Suppressor macrophage (primary cell): ENCODE measurements around the gene PPIE.
A peak's percentile ranks its signal among the peaks of the same experiment; 100 is the strongest.

Experiments used
- DNase-seq, 4 experiments: peaks; one replicate each; pipeline ENCODE4 v3.0.0-alpha.2; 2020 to 2022

PPIE gene

DNA sequence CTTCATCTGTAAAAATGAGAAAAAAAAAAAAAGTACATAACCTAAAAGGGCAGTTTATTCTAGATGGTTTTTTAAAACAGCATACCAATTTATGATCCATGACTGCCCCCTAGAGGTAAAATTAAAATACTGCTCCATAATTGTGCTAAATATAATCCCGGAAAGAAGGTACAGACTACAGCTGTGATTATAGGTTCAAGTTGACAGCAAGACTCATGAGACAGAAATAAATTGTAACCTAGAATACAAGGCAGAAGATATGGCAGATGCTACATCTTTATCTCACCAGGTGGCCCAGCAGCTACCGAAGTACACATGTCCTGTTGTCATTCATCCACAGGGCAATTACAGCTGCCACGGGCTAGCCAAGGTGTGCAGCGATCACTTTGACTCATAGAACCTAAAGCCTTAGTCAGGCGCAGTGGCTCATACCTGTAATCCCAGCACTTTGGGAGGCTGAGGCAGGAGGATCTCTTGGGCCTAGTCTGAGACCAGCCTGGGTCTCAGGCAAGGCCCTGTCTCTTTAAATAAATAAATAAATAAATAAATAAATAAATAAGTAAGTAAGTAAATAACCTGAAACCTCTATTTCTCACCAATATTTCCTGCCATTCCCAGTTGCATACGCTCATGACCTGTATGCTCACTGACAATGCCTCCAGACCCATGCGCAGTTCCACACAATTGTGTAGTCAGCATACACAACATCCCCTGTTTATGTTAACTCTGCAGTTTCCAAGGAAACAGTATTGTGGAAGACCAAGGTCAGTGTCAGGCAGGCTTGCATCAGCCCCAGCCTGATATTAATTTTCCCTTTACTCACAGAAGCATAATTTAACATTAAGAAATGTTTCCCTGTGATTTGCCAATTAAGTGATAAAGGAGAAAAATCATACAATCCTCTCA is 18.3 kb upstream of the PPIE start:
- peak; percentile 53 to 85 (median 72) for DNase-seq

DNA sequence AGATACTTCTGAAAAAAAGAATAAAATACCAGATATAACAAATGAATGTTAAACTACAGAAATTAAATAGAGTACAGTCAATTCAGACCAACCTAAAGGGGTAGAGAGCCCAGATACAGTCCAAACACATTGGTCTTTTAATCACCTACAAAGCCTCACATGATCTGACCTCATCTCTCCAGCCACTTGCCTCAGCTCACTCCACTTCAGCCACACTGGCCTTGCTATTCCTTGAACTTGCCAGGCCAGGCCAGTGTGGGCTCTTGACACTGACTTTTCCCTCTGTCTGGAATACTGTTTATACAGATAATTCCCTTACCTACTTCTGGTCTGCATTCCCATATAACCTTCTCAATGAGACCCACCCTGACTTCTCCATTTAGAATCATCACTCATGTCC is 17.0 kb upstream of the PPIE start:
- no peak for DNase-seq

DNA sequence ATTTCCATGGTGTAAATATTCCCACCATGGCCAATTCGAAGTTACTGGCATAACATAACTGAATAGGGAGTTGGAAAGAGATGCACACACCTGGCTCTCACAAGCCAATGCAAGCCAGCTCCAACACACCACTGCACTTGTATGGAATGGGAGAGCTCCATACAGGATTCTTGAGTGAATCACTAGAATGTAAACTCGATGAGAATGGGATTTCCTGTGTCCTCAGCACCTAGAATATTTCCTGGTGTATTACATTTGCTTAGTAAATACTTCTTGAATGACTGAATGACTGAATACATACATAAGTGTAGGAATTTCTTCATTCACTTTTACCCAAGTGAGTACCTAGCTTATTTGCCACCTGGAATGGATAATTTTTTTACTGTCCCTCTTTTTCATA is 16.2 kb upstream of the PPIE start:
- no peak for DNase-seq

DNA sequence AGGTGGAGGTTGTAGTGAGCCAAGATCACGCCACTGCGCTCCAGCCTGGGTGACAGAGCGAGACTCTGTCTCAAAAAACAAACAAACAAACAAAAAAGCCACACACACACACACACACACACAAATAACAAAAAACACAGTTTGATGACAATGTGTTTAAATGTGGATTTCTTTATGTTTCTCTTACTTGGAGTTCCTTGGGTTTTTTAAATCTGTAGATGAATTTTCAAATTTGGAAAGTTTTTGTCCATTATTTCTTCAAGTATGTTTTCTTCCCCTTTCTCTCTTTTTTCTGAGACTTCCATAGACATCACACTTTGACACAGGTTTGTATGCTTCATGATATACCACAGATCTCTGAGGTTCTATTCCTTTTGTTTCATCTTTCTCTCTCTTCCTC is 12.1 kb upstream of the PPIE start:
- DNase-seq: no peak

DNA sequence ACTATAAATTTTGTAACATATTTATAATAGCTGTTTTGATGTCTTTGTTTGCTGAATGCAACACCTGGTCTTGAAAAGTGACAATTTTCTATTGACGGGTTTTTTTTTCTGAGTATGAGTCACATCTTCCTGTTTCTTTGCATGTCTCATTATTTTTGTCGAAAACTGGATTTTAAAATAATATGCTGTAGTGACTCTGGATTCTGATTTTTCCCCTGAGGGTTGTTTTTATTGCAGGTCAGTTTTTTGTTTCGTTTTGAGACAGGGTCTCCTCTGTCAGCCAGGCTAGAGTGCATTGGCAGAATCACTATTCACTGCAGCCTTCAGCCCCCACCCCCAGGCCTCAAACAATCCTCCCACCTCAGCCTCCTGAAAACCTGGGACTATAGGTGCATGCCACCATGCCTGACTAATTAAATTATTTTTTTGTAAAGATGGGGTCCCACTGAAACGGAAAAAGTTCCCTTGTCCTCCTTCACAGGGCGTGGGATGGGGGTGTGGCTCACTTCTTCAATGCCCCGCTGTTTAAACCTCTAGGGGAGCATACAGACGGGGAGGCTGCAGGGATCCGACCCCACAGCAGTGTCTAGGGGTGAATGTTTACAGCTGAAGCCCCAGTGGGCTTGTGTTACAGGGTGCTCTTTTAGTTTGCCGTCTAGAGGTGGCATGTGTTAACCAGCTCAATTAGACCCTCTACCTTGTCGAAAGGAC is 11.3 kb upstream of the PPIE start:
- peak in 1 of 4 experiments; percentile 8 for DNase-seq

DNA sequence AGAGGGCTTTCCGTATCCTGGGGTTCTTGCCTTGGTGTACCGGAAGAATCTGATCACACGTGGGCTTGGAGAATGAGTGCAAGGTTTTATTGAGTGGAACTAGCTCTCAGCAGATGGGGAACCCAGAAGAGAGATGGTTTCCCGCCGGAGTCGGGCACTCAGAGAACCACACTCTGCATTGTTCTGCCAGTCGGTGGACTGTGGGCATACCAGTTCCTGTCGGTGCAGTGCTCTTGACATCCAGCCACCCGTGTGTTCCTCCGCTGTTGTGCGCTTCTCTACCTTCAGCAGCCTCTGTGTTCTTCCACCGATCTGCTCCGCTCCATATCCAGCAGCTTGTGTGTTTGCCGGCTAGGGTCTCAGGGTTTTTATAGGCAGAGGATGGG is 10.8 kb upstream of the PPIE start:
- DNase-seq: no peak

DNA sequence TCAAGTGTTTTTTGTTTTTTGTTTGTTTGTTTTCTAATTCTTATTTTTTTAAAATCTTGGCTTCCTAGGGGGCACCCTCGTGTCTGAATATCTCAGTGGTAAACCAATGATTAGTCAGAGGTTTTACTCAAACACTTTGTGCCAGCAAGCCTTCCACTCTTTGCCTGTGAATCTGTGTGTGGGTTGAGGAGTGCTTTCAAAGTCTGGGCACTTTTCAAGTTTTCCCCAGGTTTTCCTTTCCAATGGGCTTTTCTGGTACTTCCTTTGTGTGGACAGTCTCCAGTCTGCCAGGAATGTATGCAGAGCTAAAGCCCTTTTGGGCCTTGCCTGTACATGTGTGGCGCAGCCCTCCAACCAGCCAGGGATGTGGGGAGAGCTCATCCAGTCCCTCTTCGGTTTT is 9.7 kb upstream of the PPIE start:
- no peak for DNase-seq

DNA sequence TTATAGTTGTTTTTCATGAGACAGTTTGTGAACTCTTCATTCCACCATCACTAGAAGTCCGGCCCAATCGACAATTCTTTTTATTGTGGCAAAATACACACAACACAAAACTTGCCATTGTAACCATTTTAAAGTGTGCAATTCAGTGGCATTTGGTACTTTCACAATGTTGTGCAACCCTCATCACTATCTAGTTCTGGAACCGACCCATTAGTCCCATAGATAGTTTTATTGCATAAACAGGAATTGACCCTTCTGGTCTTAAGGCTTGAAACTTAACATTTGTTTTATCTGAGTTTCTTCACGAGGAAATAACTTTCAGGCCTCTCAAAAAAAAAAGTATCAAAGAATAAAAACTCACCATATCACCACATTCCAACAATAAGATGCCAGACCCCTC is 8.8 kb upstream of the PPIE start:
- no peak for DNase-seq

DNA sequence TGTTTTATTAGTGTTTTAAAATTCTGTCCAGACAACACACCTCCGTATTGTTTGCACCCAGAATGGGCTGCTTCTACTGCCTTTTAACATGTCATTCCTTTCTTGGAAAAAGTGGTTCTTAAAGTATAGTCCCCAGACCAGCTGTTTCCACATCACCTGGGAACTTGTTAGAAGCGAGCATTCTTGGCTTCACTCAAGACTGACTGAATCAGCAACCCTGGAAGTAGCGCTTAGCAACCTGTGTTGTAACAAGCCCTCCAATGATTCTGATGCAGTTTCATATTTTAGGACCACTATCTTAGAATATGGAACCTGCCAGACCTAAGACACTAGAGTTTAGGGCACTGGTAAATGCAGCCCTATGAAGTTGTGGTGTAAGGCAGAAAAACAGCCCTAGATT is 6.0 kb upstream of the PPIE start:
- DNase-seq: no peak

DNA sequence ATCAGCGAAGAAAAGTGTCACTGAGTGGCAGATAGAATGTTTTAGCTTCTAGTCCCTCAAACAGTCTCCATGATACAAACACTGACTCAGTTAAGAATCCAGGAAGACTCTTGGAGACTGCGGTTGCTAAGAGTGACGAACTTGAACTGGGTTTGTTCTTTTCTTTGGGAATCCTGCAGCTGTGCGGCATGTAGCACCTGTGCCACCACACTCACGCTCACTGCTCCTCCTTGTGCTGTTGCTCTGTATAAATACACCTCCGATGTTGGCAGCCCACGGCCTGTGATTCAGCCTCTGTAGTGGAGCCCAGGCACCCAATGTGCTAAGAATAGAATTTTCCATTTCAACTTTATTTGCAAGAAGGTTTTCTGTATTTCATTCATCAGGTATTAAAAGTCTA is 5.5 kb upstream of the PPIE start:
- no peak for DNase-seq

DNA sequence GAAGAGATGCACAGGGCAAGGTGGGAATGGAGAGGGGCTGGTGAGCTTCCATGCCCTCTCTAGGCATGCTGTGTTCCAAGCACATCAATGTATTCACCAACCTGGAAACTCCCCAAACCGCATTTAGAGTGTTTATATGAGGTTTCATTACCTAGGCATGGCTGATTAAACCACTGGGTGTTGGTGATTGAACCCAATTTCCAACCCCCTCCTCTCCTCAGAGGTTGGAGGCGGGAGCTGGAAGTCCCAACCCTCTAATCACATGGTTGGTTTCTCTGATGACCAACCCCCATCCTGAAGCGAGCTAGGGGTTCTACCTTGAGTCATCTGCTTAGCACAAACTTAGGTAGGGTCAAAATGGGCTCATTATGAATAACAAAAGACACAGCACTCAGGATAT is 3.0 kb upstream of the PPIE start:
- DNase-seq: no peak

DNA sequence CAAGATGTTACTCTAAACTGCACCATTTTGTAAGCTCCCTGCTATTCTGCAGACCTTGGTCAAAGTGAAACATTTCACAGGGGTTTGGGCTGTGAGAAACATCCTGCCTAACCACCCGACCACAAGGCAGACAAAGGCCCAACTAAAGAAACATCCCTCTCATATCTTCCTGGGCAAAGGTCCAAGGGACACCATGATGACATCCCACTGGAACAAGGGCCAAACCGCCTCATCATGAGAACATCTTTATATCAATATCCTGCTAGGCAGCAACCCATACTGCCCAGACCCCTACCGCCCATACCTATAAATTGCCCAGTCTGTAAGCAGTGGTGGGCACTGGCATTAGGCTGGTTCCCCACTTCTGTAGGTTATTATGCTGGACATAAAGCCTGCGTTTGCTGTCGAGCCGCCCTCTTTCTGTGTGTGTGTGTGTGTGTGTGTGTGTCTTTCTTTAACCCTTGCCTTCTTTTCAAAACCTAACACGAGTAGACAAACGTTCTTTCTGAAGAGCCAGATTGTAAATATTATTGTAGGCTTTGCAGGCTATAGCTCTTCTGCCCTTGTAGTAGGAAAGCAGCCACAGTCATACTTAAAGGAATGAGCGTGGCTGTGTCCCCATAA is 1.0 kb upstream of the PPIE start:
- DNase-seq: no peak

DNA sequence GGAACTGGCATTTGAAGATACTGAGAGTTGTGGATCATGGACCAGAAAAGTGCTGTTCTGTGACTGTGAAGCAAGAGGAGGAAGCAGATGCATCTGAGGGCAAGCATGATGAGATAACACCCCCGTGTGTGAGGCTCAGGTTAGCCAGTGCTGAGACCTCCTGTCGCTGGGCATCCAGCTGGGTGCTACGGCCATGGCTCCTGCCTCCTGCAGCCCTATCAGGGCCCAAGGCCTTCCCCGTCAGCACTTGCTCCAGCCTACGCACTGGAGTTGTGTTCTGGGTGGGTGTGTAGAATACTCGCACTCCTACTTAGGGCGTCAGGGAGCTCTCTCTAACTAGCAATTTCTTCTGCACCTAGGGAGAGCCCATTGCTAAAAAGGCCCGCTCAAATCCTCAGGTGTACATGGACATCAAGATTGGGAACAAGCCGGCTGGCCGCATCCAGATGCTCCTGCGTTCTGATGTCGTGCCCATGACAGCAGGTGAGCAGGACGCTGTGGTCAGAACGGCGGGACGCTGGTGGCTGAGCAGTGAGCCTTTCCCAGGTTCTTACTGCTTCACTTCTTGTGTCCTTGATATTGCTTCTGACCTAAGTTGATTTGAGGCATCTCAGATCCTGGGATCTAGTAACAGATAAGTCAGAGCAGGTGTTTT is 6.5 kb downstream of the PPIE start:
- DNase-seq: no peak

DNA sequence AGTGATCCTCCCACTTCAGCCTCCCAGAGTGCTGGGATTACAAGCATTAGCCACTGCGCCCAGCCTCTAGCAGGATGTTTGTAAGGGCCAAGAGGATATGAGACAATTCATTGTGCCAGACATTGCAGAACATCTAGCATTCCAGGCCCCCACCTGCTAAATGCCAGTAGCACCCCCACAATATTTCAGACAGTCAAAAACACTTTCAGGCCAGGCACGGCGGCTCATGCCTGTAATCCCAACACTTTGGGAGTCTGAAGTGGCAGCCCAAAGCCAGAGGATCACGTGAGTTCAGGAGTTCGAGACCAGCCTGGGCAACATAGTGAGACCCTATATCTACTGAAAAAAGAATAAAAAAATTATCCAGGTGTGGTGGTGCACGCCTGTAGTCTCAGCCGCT is 12.9 kb downstream of the PPIE start:
- no peak for DNase-seq

DNA sequence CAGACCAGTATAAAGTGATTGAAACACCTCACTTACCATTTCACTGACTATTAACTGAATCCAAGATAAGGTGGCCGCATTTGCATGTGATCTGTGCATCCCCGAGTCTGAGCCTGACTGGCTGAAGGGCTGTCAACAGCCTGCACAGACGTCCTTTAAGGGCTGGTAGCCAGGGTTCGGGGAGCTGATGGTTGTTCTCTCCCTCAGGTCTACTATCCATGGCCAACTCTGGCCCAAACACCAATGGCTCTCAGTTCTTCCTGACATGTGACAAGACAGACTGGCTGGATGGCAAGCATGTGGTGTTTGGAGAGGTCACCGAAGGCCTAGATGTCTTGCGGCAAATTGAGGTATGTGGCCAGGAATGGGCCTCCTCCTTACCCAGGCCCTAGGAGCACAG is 14.0 kb downstream of the PPIE start:
- no peak for DNase-seq

DNA sequence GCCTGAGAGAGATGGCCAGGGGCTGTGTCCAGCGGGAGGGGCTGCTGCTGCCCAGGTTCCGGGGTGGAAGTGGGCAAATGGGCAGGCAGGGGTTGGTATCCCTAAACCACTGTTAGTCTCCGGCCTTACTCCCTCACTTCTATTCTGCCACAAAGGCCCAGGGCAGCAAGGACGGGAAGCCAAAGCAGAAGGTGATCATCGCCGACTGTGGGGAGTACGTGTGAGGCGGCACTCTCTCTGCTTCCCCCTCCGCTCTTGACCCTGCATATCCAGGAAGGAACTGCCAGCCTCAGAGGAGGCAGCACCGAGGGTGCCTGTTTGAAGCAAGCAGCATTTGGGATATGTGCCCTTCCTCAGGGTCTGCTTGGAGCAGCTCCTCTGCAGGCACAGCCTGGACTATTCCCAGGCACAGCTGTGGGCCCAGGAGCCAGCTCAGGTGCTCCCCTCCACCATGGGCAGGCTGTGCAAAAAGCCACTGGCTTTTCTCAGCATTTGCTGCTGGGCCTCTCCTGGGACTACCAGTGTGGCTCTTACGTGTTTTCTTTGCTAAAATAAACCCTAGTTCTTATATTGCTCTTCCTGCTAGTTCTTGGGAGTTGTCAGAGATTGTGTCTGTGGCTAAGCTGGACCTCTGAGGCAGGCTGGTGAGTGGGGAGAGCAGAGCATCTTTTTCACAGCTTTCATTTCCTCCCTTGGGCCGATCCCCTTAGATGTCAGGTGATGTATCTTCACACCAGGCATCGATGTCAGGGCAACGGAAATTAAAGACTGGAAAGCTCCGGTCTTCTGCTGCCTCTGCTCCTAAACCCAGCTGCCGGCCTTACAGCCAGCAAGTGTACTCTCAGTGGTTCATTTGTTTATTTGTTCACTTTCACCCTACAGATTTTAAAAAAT is 14.7 kb downstream of the PPIE start:
- no peak for DNase-seq

DNA sequence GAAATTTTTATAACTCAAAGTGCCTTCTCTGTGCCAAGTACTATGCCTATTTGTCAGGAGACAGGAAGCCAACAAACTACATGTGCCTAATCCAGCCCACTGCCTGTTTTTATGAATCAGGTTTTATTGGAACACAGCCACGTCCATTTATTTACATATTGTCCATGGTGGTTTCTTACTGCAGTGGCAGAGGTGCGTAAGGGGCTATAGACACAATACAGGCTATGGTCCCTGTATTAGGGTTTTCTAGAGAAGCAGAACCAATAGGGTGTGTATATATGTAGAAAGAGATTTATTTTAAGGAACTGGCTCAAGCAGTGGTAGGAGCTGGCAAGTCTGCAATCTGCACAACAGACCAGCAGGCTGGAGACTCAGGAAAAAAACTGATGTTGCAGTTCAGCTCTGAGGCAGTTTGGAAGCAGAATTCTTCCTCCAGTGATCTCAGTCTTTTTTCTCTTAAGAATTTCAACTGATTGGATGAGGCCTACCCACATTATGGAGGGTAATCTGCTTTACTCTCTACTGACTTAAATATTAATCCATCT is 15.4 kb downstream of the PPIE start:
- no peak for DNase-seq

DNA sequence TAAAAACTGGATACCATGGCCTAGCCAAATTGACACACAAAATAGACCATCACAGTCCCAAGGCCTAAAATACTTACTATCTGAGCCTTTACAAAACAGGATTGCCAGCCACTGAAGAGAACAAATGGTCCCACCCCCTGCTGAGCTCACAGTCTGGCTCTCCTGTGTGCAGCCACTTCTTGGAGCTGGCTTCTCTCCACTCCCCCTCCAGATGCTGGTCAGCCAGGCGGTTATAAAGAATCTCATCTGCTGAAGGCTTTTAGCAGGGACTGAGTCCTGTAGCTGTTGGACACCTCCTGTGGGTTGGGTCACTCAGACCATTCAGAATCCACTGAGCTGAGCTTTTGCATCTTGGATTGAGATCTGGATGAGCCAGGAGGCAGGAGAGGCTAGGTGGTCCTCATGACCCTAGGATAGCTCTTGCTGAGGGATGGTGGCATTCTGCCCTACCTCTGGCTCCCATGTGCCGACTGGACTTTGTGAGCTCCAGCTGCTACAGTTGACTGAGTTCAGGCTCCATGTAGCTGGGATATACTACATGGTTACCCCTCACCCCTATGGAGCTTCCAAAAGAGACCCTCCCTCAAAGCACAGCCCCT is 16.3 kb downstream of the PPIE start:
- no peak for DNase-seq

DNA sequence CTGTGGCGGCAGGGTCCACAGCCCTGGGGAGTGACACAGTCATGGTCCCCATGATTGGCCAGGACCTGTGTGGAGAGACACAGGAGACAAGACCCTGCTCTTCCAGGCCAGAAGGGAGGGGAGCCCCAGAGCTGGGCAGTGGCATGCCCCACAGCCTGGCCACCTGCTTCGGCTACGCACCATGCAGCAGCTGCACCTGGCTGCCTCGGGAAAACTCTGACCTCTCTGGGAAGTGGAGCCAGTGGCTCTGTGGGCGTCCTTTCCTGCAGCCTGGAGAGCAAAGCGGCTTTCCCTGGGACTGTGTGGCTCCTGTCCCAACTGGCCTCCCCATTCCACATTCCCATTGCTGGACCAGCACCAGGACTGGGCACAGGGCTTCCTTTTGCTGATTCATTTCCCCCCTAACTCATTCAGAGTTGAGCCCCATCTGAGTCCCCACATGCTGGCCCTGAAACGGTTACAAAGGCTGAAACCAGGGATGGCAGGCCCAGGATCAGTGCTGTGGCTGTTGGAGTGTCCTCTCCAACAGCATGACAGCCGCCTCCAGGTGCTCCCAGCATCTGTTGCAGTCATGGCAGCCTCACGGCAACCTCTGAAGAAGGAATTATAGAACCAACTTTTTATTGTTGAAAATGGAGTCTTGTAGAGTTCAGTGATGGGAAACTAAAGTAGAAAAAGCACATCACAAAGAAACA is 17.4 kb downstream of the PPIE start:
- no peak for DNase-seq

DNA sequence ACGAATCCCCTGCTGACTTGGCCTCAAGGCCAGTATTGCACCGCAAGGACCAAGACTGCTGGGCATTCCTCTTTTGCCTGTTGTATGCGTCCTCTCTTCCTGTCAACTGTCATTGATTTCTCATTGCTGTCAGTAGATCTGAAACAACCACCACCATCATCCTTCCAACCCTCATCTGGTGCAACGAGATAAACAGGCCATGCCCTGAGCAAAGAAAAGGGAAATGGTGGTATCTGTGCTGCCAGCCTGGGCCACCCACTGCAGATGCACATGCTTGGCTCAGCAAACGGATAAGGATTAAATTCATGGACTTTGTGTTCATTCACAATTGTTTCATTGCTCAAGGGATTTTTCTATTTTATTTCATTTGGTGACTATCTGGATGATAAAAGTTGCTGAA is 18.8 kb downstream of the PPIE start:
- no peak for DNase-seq
